NCI-H2107 treated with DMSO at 0.1 percent for 48 hours (cell line): ENCODE results near the gene UST.

Source experiments
- DNase-seq: peaks from one replicate; lab custom pipeline; 2025; ENCODE audit not compliant: unreplicated experiment; lab: John Stamatoyannopoulos, UW

Gene UST

GRCh38 chr6:148746363-148747144 lies at the start of gene UST:
TSS of gene UST (plus strand) at chr6:148747030. CDS start at chr6:148747431, 401 bp downstream.
- peak; percentile 58 for DNase-seq

GRCh38 chr6:148697895-148698440 lies 48.9 kb upstream of the UST start:
- DNase-seq, result no peak

GRCh38 chr6:148698671-148699180 lies 48.1 kb upstream of the UST start:
- no peak for DNase-seq

- DNase-seq, result no peak
These were observed 46.6 kb upstream of the UST start for GRCh38 chr6:148700047-148700715.

GRCh38 chr6:148700741-148701311 lies 46.0 kb upstream of the UST start:
- peak; percentile 45 for DNase-seq

GRCh38 chr6:148701375-148701774 lies 45.5 kb upstream of the UST start:
- peak; percentile 27 for DNase-seq

- no peak for DNase-seq
These were observed 42.9 kb upstream of the UST start for GRCh38 chr6:148703900-148704299.

GRCh38 chr6:148704400-148705246 lies 42.2 kb upstream of the UST start:
- DNase-seq, result no peak

- no peak for DNase-seq
These were observed 38.1 kb upstream of the UST start for GRCh38 chr6:148708707-148709106.

GRCh38 chr6:148709577-148709976 lies 37.3 kb upstream of the UST start:
- no peak for DNase-seq

- DNase-seq, result no peak
These were observed 34.8 kb upstream of the UST start for GRCh38 chr6:148711833-148712654.

GRCh38 chr6:148713033-148713738 lies 33.6 kb upstream of the UST start:
- DNase-seq, result no peak

GRCh38 chr6:148713921-148714320 lies 32.9 kb upstream of the UST start:
- DNase-seq, result no peak

GRCh38 chr6:148716811-148717210 lies 30.0 kb upstream of the UST start:
- DNase-seq, result no peak

- DNase-seq, result no peak
These were observed 26.4 kb upstream of the UST start for GRCh38 chr6:148720406-148720805.

- DNase-seq, result no peak
These were observed 25.9 kb upstream of the UST start for GRCh38 chr6:148720897-148721296.

GRCh38 chr6:148723484-148723883 lies 23.3 kb upstream of the UST start:
- no peak for DNase-seq

GRCh38 chr6:148724428-148724827 lies 22.4 kb upstream of the UST start:
- no peak for DNase-seq

GRCh38 chr6:148727104-148727503 lies 19.7 kb upstream of the UST start:
- no peak for DNase-seq
